ENCODE measurements around the gene FAM216B.

DNA sequence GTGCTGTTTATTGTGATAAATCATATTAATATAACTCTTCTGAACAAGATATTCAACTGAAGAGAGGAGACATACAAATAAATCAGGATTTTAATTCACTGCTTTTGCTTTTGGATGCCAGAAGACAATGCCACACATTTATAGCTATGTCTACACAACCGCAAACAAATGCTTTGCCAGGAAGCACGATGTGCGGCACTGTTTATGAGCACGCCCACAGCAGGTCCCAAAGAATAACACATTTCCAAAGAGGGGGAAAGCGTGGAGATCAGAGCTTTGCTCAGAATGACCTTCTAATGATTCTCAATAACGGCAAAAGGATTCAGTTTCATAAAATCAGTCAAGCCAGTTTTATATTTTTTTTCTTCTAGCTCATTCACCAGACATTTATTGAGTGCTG lies 16.7 kb downstream of the FAM216B start:
- TF ChIP-seq, protein P1, sequence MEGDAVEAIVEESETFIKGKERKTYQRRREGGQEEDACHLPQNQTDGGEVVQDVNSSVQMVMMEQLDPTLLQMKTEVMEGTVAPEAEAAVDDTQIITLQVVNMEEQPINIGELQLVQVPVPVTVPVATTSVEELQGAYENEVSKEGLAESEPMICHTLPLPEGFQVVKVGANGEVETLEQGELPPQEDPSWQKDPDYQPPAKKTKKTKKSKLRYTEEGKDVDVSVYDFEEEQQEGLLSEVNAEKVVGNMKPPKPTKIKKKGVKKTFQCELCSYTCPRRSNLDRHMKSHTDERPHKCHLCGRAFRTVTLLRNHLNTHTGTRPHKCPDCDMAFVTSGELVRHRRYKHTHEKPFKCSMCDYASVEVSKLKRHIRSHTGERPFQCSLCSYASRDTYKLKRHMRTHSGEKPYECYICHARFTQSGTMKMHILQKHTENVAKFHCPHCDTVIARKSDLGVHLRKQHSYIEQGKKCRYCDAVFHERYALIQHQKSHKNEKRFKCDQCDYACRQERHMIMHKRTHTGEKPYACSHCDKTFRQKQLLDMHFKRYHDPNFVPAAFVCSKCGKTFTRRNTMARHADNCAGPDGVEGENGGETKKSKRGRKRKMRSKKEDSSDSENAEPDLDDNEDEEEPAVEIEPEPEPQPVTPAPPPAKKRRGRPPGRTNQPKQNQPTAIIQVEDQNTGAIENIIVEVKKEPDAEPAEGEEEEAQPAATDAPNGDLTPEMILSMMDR (conservative IDR thresholded peaks at IDR 0.05; ENCODE audit: low read depth, low read length) = no peak
- no peak for TF ChIP-seq EZH2 (IDR thresholded peaks at IDR 0.05; ENCODE audit: borderline replicate concordance, low read depth, low read length, poor library complexity, severe bottlenecking)
